ENCODE data around the gene DOCK3.
A peak's percentile ranks its signal among the peaks of the same experiment; 100 is the strongest.
"Not testable (repeated sequence)": the region's sequence is repeated elsewhere in the genome, so short reads cannot be mapped to it uniquely, and the experiment has no call there.

Gene DOCK3

DNA sequence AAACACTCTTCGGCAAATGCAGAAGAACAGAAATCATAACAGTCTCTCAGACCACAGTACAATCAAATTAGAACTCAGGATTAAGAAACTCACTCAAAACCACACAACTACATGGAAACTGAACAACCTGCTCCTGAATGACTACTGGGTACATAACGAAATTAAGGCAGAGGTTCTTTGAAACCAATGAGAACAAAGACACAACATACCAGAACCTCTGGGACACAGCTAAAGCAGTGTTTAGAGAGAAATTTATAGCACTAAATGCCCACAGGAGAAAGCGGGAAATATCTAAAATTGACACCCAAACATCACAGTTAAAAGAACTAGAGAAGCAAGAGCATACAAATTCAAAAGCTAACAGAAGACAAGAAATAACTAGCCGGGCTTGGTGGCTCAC, 589.4 kb downstream of the DOCK3 start:
- DNase-seq = not testable (repeated sequence)

DNA sequence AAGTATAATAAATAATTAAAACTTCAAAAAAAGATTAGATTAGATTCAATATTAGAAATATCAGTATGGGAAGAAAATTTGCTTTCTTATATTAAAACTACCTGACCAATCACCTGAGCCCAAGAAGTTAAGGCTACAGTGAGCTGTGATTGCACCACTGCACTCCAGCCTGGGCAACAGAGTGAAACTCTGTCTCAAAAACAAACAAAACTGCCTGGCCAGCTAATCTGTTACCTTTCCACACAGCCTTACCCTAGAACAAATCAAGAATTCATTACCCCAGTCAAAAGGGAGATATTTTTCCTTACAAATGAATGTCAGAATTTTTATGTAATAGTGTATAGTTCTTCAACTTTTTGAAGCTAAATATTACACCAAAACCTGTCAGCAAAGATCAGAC, 593.4 kb downstream of the DOCK3 start:
- DNase-seq = no peak

DNA sequence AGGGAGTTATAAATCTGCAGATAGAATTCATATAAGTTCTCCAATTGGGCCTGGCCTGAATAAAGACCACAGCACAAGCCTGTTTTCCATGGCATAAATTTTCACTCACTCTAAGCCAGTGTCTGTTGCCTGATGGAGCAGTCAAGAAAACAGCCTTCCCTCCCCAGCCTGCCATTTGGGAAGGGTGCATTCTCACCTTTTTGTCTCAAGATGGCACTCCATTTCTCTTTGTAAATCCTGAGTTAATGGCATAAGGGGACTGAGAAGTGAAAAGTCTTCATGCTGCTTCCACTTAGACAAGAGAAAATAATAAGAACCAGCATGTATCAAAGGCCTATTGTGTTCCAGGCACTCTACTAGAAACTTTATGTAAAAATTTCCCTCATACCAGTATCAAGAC, 594.7 kb downstream of the DOCK3 start:
- DNase-seq = no peak

DNA sequence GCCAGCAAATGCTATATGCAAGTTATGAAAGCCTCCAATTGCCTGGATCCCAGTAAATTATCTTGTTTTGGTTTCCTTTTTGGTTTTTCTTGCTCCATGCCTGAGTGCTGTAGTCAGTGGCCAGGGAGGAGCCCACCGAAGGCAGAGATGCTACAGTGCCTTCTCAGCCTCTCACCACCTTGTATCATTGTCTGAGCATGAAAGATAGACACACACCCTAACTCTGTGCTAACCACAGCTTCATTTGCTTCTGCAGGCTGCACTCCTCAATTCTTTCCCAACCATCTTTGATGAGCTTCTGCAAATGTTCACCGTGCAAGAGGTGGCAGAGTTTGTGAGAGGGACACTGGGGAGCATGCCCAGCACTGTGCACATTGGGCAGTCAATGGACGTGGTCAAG, 595.8 kb downstream of the DOCK3 start:
- DNase-seq = no peak

DNA sequence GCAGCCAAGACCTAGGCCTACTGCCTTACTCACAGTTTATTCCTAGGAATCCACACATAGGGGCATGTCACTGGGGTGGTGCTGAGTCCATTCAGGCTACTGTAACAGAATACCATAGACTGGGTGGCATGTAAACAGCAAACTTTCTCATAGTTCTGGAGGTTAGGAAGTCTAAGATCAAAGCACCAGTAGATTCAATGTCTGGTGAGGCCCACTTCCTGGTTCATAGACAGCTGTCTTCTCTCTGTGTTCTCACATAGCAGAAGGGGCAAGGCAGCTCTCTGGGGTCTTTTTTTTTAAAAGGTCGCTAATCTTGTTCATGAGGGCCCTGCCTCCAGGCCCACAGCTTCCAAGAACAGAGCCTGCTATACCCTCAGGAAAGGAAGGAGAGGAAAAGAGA, 596.4 kb downstream of the DOCK3 start:
- DNase-seq = peak; percentile 9

DNA sequence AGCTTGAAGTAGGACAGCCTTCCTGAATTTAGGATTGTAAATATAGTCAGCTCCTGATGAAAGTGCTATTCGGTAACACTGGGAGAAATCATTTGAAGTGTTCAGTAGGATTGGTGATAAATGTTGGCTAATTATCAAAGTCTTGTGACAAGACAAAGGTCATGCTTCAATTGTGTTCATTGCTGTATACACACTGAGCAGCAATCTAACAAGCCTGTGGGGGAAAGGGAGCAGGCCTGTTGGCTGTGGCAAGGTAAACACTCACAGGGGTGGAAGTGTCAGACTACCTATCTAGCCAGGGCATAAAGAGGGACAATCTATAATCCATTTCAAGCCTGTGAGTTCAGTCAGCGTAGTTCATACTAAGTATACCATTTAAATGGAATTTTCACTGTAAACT, 599.3 kb downstream of the DOCK3 start:
- no peak for DNase-seq

DNA sequence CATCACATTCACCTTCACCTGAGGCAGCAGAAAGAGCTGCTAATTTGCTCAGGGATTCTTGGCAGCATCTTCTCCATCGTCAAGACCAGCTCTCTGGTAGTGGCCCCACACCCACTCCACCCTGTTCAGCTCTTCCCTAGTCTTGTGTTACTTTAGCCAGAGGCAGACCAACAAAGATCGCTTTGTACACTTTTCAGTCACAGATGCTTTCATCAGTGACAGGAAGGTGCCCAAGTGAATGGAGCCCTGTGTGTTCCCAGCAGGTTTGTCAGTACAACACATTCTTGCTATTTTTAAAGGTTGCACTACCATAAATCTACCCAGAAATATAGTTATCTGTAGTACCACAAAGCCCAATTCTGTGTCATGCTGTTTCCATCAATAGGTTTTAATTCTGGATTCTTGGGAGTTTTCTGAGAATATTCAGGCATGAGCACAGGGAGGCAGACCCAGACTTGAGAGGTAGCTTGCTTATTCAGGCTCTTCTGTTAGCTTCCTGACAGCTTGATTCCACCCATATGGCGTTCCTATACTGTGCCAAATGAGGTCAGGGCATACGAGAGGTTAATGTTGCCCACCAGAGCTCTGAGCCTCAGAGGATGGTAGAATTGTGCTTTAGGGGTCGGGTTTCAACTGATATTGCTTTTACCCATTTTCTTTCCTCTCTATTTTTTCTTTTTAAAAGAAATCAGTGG, 600.5 kb downstream of the DOCK3 start:
- no peak for DNase-seq

DNA sequence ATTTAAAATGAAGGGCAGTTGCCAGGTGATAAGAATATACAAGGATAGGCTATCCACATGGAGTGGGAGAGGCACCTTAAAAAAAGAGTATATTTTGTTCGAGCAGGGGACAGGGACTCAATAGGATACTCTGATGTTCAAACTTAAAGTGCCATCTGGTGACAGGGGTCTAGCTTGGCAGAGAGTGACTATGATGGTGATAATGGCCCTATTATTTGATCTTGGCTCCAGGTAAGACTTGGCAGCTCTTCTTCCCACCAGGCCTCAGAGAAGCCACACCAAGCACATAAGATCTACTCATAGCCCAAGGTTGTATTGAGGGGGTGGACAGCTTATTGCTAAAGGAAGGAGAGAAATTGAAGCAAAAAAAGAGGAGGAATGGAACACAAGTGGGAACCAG, 601.3 kb downstream of the DOCK3 start:
- no peak for DNase-seq

DNA sequence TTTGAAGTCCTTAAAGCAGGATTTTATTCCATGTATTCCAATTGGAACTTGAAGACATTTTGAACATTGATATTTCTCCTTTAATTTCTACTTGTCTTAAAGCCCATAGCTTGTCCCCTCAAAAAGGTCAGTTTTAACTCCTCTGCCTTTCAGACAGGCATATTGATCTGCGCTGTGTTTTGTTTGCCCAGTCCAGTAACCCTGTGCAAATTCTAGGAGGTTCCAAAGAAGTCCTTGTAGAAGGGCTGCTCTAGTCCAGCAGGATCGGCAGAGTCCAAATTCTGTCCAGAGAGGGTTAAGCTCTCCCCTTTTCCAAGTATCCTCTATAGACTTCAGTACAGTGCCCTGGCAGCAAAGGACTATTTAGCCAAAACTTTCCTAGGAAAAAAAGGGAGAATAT, 604.7 kb downstream of the DOCK3 start:
- DNase-seq = no peak

DNA sequence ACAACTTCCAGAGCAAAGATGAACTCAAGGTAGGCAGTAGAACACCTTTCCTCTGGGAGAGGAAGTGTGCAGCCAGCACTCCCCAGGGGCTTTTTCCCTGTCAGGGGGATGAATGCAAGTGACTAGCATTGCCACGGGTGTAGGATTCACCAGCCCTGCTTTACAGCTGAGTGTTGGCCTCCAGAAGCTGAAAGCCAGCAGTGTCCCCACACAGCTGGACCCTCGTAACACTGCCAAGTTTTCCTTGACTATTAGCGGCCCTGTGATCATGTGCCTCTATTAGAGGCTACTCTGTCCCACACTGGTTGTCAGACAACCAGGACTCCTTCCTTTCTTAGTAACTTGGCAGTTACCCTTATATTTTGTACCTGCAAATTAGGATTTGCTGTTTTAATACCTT, 605.4 kb downstream of the DOCK3 start:
- DNase-seq = no peak

DNA sequence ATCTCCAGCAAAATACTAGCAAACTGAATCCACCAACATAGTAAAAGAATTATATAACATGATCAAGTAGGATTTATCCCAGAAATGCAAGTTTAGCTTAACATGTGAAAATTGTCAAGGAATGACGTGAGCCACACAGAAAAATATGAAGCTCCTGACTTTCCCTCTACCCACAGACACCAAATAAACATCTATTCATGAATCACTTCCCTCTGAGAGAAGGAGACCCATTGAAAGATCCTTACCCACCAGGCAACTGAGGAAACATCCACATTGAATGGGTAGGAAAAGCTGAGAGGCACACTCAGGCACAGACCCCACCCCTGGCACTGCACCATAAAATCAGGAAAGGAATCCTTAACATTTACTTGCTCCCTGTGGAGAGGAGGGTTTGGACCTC, 608.2 kb downstream of the DOCK3 start:
- DNase-seq = no peak

DNA sequence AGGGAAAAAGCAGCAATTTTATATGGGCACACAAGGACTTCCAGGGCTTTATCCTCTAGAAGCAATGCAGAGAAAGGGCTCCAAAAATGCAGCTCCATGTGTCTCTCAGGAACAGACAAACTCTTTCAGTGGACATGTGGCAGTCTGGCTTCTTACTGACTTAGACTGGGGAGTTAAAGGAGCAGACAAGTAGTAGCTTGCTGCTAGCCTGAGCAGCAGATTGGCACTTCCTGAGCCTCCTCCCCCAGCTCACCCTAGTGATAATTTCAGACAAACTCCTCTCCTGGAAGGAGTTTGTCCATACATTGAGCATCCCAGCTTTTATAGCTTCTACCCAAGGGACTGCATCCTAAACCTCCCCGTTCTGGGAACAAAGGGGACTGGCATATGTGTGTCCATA, 608.7 kb downstream of the DOCK3 start:
- no peak for DNase-seq

DNA sequence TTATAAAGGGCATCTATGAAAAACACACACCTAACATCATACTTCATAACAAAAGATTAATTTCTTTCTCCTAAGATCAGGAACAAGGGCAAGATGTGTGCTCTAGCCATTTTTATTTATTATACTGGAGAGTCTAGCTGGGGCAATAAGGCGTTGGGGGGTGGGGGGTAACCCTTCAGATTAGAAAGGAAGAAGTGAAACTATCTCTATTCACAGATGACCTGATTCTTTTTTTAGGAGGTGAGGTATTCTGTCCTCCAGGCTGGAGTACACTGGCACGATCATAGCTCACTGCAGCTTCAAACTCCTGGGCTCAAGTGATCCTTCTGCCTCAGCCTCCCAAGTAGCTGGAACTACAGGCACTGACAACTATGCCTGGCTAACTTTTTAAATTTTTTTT, 620.9 kb downstream of the DOCK3 start:
- no peak for DNase-seq

DNA sequence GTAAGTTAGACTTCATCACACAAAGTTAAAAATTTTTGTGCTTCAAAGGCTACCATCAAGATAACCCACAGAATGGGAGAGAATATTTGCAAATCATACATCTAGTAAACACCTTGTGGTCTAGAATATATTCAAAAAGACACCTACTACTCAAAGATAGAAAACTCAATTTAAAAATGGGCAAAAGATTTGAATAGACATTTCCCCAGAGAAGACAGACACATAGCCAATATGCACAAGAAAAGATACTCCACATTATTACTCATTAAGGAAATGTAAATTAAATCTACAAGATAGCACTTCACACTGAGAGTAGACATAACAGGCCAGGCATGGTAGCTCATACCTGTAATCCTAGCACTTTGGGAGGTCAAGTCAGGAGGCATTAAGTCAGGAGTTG, 622.6 kb downstream of the DOCK3 start:
- no peak for DNase-seq

DNA sequence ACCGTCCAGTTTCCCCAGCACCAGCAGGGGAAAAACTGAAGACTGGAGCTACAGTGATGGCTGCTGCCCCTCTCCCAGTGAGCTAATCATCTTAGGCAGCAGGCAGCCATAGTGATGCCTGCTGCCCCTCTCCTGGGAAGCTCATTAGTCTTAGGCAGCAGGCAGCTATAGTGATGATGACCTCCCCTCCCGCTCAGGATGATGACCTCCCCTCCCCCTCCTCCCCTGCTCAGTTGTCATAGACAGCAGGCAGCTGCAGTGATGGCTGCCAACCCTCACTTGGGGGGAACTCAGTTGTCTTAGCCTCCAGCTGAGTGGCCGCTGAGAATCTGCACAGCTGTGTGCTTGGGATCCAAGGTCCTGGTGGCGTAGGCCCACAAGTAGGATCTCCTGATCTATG, 629.5 kb downstream of the DOCK3 start:
- no peak for DNase-seq

DNA sequence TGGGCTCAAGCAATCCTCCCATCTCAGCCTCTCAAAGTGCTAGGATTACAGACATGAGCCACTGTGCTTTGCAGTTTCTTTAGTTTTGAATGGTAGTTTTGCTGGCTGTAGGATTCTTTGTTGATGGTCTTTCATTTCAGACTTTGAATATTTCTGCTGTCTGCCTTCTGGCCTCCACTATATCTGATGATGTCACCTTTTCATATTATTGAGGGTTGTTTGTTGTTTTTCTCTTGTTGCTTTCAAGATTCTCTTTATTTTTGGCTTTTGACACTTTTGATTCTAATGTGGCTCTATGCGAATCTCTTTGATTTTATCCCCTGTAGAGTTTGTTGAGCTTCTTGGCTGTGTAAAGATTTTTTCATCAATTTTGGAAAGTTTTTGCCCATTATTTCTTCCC, 631.4 kb downstream of the DOCK3 start:
- no peak for DNase-seq

DNA sequence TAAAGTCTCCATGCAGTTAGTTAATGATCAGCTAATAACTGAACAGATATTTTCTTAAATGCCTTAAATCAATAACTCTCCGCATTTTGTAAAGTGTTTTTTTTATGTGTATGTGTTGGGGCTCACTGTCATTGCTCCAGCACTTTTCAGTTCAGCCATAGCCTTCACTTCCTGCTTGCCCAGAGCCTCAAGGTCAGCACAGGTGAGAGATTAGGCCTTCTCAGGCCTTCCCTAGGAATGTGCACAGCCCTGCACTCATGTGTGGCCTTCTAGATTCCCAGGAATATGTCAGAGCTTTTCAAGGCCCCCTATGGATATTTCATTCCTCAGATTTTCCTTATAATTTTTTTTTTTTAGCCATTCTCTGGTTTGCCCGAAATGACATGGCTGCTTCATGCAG, 632.7 kb downstream of the DOCK3 start:
- DNase-seq = no peak

DNA sequence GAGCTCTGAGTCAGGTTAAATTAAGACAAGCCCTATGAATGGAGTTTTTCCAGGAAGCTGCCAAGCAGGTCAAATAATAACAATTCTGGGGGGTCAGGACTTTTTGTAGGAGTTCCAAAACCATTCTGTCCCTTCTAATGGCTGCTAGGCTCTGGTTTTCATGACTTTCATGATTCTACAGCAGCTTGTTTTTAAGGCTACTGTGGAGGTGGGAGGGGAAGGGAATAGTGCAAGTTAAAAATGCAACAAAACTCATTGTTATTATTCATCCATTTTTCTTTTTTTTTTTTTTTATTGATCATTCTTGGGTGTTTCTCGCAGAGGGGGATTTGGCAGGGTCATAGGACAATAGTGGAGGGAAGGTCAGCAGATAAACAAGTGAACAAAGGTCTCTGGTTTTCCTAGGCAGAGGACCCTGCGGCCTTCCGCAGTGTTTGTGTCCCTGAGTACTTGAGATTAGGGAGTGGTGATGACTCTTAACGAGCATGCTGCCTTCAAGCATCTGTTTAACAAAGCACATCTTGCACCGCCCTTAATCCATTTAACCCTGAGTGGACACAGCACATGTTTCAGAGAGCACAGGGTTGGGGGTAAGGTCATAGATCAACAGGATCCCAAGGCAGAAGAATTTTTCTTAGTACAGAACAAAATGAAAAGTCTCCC, 633.3 kb downstream of the DOCK3 start:
- DNase-seq = not testable (repeated sequence)

DNA sequence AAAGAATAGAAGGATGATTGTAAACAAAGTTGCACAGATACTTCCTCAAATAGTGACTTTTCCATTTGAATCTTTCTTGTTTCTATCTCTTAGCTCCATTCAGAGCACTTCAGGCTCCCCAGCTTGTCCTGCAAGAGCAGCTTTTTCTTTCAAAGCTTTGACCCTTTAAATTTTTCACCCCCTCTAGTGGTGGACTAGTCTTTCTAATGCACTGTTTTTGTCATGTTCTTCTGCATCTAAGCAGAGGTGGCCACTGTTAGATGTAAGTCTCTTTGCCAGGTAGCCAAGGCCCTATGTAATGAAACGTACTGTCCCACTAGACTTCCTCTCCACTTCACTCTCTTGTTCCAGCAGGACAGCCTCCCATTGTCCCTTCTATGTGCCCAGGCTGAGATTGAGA, 636.3 kb downstream of the DOCK3 start:
- peak; percentile 12 for DNase-seq

DNA sequence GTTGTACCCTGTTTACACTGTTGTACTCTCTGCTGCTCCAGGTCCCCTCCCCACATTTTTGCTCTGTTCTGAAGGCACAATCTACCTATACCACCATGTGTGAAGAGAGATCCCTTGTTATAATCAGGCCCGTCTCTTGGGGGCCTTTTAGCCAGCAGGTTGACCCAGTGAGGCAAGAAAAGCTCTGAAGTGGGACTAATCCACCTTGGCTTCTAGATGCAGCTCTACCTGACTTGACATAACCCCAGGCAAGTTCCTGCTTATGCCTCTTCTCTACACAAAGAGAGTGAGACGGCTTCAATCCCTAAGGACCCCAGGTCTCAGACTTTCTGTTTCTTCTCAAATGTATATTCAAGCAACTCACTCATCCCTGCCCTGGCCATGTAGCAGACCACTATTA, 653.5 kb downstream of the DOCK3 start:
- DNase-seq = no peak

DNA sequence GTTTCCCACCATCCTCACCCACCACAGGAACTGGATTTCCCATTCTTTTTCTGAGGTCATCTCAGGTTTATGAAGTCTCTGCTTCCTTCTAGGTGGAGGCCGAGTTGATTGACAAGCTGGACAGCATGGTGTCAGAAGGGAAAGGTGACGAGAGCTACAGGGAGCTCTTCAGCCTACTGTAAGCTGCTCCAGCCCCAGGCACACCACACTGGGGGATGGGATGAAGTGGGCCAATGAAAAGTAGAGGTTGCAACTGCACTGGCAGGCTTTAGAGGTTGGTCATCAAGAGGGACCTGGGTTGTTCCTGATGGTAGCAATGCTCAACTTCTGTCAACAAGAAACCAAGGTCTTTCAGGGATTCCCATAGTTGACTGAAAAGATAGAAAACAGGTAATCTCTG, 655.3 kb downstream of the DOCK3 start:
- no peak for DNase-seq

DNA sequence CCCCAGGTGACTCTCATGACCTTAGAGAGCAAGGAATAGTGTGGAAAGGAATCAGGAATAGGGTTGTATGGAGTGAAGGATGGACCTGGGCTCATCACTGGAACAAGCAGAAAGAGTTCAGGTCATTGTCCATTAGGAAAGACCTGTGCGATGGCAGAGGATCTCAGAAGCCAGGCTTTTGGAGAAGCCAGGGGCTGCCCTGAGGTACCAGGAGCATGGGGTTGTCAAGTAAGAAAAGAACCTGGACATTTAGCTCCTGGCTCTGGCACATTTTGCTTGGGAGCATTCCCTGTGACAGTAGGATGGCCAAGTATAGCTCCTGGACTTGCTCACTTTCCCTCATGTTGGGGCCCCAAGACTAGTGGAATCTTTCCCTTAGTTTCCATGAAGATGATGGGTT, 657.4 kb downstream of the DOCK3 start:
- no peak for DNase-seq

DNA sequence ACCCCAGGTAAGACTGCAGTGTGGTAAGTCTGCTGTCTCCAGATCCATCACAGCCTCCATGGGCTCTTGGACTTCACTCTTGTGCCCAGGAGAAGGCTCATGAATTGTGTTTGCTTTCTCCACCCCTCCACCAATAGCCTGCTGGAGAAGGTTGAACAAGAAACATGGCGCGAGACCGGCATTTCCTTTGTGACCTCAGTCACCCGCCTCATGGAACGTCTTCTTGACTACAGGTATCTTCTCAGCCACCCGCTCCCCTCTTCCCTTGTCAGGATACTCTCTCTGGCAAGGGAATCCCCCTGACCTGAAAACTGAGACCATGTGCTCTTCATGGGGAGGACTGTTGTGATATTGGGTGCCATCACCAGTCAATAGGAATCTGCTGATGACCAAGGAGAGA, 658.3 kb downstream of the DOCK3 start:
- no peak for DNase-seq

DNA sequence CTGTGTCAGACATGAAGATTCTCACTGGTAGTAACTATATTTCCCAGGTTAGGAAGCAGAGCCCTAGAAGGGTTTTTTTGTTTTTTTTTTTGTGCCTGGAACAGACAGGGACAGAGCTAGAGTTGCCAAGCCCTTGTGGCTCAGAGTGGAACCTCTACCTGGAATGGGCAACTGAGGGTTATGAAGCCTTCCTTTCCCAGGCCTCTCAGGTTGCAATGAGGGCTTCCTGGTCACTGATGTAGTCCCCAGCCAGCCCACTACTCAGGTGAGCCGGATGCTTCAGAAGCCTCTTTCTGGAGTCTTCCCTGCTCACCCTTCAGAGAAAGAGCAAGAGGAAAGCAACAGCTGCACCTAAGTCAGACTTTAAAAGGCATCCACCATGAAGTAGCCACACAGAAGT, 661.5 kb downstream of the DOCK3 start:
- DNase-seq = no peak

DNA sequence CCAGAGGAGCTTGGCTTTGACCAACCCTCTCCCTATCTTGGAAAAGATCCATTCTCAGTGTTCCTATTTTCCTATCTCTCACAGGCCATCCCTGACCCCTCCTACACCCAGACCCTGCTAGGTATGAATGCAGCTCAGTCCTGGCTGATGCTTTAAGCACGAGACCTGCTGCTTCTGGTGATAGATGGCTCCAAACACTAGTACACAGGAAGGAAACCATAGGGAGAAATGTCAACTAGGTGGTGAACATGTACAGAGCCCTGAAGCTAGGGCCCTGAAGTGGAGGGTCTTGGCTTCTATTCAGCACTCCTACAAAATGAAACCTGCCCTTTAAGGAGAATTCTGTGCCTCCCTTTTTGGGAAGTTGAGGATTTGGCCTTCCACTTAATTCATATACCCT, 662.9 kb downstream of the DOCK3 start:
- DNase-seq = no peak

Measured in central memory CD4-positive, alpha-beta T cell (primary cell).